ENCODE measurements around the gene CCIN. TPM values are rescaled to one million over a fixed set of nuclear protein-coding genes. Genes with fewer than 3 reads are reported as not detected.
A peak's percentile ranks its signal among the peaks of the same experiment; 100 is the strongest.

Gene CCIN
- total RNA-seq, 1 donor from 2014 or later: not detected

GRCh38 chr9:36140086-36141084 is 28.8 kb upstream of the CCIN start:
- DNase-seq (ENCODE audit: low spot score in 2 of 2): no peak
- no peak for FAIRE-seq

DNA sequence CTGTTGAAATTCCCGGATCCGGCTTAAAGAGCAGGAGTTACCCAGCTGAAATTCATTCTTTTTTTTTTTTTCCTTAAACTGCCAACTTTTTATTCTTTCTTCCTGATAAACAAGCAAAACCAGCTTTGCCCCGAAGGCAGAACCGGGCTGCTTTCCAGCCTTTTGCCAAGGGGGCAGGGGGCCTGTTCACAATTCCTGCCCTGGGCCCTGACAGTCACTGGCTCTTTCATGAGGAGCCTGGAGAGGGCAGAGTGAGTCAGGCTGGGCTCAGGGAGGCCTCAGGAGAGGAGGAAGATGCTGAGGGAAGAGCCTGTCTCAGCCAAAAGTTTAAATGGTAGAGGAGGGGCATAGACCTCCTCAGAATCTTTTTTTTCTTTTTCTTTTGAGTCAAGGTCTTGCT is 27.9 kb upstream of the CCIN start:
- FAIRE-seq (no peak), DNase-seq (ENCODE audit: low spot score in 2 of 2) (no peak)

GRCh38 chr9:36141761-36142160 is 27.4 kb upstream of the CCIN start:
- FAIRE-seq: no peak
- DNase-seq (ENCODE audit: low spot score in 2 of 2): no peak

GRCh38 chr9:36142510-36143244 is 26.5 kb upstream of the CCIN start:
- FAIRE-seq: no peak

GRCh38 chr9:36143245-36143641 is 25.9 kb upstream of the CCIN start:
- DNase-seq (ENCODE audit: low spot score in 2 of 2) (no peak), FAIRE-seq (no peak)

More at GRCh38 chr9:36142510-36143244, 26.5 kb upstream of the CCIN start:
- no peak for DNase-seq (ENCODE audit: low spot score in 2 of 2)

DNA sequence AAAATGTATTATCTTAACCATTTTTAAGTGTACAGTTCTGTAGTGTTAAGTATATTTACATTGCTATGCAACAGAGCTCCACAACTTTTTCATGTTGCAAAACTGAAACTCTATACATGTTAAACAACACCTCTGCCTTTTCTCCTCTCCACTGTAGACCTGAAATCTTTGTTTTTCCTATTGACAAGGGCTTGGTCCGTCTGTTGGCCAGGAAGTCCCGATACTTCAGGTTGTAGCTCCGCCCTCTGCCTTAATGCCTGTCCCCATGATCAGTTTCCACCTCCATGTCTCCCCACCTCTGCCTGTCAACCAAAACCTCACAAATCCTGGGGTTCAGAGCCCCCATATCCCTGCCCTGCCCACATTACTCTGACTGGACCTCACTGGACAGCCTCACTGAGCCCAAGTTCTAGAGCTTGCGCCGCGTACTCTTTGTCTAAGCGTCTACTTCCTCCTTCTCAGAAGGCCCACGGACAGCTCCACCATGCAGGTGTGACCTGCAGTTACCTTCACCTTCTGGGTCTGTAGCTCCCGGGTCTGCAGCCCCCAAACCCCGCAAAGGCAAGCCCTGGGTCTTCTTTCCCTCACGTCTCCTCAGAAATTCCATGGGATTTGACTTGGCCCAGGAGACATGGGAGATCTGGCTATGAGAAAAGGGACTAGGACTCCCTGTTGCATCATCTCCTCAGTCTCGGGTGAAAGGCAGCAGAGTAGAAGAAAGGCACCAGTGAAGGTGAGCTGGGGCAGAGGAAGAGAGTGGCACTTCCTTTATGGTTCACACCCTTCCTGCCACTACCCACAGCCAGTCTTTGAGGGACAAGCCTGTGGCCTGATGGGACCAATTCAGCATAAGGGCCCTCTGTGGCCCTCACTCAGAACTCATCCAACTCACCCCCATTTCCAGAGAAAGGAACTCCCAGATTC is 24.6 kb upstream of the CCIN start:
- FAIRE-seq (no peak), DNase-seq (ENCODE audit: low spot score in 2 of 2) (no peak)

DNA sequence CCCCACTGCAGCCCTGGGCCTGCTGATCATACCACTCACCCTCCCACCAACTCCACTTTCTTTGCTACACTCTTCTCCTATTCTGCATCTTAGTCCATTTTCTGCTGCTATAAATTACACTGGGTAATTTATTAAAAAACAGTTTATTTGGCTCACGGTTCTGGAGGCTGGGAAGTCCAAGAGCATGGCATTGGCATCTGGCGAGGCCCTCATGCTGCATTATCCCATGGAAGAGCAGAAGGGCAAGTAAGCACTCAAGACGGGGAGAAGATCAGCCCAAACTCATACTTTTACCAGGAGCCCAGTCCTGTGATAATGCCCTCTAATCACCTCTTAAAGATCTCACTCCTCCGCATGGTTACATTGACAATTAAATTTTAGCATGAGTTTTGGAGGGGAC is 23.2 kb upstream of the CCIN start:
- DNase-seq (ENCODE audit: low spot score in 2 of 2) (no peak), FAIRE-seq (no peak)

GRCh38 chr9:36146651-36147050 is 22.5 kb upstream of the CCIN start:
- DNase-seq (ENCODE audit: low spot score in 2 of 2) (no peak), FAIRE-seq (no peak)

GRCh38 chr9:36147441-36148175 is 21.6 kb upstream of the CCIN start:
- FAIRE-seq: no peak
- no peak for DNase-seq (ENCODE audit: low spot score in 2 of 2)

DNA sequence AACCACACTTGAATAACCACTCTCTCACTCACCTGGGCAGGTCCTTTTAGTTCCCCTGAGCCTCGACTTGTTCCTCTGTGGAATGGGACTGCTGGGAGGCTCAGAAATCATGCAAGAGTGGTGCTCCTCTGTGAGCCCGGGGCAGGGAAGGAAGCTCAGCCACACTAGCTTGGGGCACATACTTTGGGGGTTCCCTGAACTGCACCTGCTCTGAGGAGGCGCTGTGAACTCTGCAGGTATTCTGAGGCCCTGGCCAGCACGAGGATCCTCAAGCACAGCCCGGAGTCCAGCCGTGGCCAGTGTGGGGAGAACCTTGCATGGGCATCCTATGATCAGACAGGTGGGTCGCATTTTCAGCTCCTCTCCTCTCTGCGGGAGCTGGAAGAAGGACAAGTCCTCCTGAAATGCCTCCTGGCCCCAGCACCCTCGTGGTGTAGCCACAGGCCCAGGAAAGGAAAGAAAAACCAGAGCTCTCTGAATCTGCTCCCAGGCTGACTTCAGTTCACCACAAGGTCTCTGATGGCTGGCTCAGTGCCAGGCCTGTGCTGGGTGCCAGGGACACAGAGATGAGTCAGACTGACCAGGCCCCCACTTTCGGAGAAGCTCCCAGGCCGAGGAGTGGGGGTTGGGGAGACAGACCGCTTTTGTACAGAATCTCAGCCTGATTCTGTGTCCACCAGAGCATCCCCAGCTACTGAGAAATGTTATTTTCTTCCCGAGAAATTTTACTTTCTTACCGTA is 20.7 kb upstream of the CCIN start:
- FAIRE-seq (peak; percentile 15), DNase-seq (ENCODE audit: low spot score in 2 of 2) (peak; percentile 76 to 86)

DNA sequence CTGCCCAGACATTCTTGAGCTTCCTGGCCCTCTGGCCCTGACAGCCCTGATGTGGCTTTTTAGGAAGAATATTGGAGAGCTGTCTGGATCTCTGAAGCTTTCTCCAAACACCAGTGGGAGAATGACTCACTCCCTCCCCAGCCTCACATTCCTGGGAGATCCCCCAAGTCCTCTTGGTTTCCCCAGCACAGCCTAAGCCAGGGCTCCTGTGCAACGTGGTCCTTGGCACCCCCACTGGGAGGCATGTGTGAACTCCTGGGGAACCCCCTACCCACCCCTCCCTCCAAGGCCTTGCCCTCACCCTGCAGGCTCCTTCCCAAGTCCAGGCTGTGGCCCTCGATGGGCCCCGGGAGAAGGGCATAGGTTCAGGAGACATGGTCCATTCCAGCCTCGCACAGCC is 20.0 kb upstream of the CCIN start:
- FAIRE-seq (no peak), DNase-seq (ENCODE audit: low spot score in 2 of 2) (no peak)

GRCh38 chr9:36150574-36151315 is 18.4 kb upstream of the CCIN start:
- no peak for FAIRE-seq

GRCh38 chr9:36151316-36152210 is 17.6 kb upstream of the CCIN start:
- DNase-seq (ENCODE audit: low spot score in 2 of 2) (no peak), FAIRE-seq (no peak)

More at GRCh38 chr9:36150574-36151315, 18.4 kb upstream of the CCIN start:
- DNase-seq (ENCODE audit: low spot score in 2 of 2): no peak

DNA sequence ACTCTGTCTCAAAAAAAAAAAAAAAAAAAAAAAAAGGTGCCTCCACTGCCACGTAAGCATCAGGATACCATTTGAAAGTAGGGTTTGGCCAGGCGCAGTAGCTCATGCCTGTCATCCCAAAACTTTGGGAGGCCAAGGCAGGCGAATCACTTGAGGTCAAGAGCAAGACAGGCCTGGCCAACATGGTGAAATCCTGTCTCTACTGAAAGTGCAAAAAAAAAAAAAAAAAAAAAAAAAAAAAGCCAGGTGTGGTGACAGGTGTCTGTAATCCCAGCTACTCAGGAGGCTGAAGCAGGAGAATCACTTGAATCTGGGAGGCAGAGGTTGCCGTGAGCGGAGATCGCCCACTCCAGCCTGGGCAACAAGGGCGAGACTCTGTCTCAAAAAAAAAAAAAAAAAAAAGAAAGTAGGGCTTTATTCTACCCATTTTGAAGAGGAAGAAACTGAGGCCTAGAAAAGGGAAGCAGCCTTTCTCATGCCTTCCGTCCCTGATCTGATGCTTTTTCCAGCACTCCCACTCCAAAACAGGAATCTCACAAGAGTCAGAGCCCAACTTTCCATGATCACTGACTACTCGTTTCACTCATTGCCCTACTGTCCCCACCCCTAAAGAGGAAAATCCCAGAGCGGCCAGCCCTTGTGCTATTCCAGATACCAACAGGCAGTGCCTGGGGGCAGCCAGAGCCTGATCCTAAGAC is 16.3 kb upstream of the CCIN start:
- DNase-seq (ENCODE audit: low spot score in 2 of 2) (no peak), FAIRE-seq (no peak)

GRCh38 chr9:36153746-36154145 is 15.4 kb upstream of the CCIN start:
- no peak for FAIRE-seq
- no peak for DNase-seq (ENCODE audit: low spot score in 2 of 2)

GRCh38 chr9:36154331-36154952 is 14.7 kb upstream of the CCIN start:
- no peak for FAIRE-seq
- DNase-seq (ENCODE audit: low spot score in 2 of 2): no peak
